H1 (cell line): ENCODE measurements around the gene CBLC. TPM values are rescaled to one million over a fixed set of nuclear protein-coding genes. Genes with fewer than 3 reads are reported as not detected.

ENCODE experiments used
- CTCF ChIA-PET: fragments of 300-600 bp; sonication (Branson Sonifier 250); formaldehyde crosslinking; loops from one replicate; lab custom pipeline; 2021; ENCODE audit not compliant: partially characterized antibody; lab: Charles Lee
- POLR2A ChIA-PET: fragments of 300-600 bp; sonication (Branson Sonifier 250); formaldehyde crosslinking; loops from one replicate; lab custom pipeline; 2021; ENCODE audit warnings: inconsistent platforms; ENCODE audit not compliant: partially characterized antibody; lab: Charles Lee
- DNase-seq, 2 experiments: peaks; one replicate each; pipeline versions ENCODE4 v3.0.0 to v3.0.0-alpha.2; 2010 to 2022; ENCODE audit warnings: low spot score in 2 of 2, low read depth in 1 of 2, mixed read lengths in 1 of 2
- FAIRE-seq: peaks from 2 replicates; lab custom pipeline; 2011; peaks lifted over from hg19 to GRCh38; lab: Jason Lieb, UNC
- H2AFZ ChIP-seq: 2 replicates; pipeline ENCODE4 v1.8.1; 2012; ENCODE audit warnings: low read length, inconsistent platforms
- H2AK5ac ChIP-seq: 2 replicates; pipeline ENCODE4 v1.6.1; 2013; ENCODE audit warnings: low read depth, low read length
- H2BK120ac ChIP-seq: replicated peaks from 2 replicates; pipeline ENCODE3; 2013; ENCODE audit warnings: low read depth, low read length, inconsistent platforms
- H2BK12ac ChIP-seq: 2 replicates; pipeline ENCODE4 v1.6.1; 2013; ENCODE audit warnings: low read depth, low read length
- H2BK15ac ChIP-seq: 2 replicates; pipeline ENCODE4 v1.6.1; 2013; ENCODE audit warnings: low read length
- H2BK20ac ChIP-seq: 2 replicates; pipeline ENCODE4 v1.6.1; 2013; ENCODE audit warnings: low read length
- H2BK5ac ChIP-seq: 2 replicates; pipeline ENCODE4 v1.6.1; 2013; ENCODE audit warnings: low read depth, low read length
- H3K14ac ChIP-seq: 2 replicates; pipeline ENCODE4 v1.6.1; 2013; ENCODE audit warnings: inconsistent platforms; ENCODE audit not compliant: insufficient read length
- H3K18ac ChIP-seq: 2 replicates; pipeline ENCODE4 v1.6.1; 2013; ENCODE audit warnings: low read length; ENCODE audit errors: extremely low read depth
- H3K23ac ChIP-seq: 2 replicates; pipeline ENCODE4 v1.6.1; 2013; ENCODE audit warnings: inconsistent platforms; ENCODE audit not compliant: insufficient read length
- H3K23me2 ChIP-seq: 2 replicates; pipeline ENCODE4 v1.6.1; 2013; ENCODE audit warnings: low read depth, low read length
- H3K27ac ChIP-seq: 2 replicates; pipeline ENCODE4 v1.6.1; 2011; ENCODE audit warnings: low read depth, low read length, inconsistent platforms
- H3K27me3 ChIP-seq, 4 experiments: replicated peaks in 1 of 4; 1 replicate in 1 of 4; 2 replicates in 3 of 4; pipeline versions ENCODE4 v1.6.1 to v1.8.1; 2011 to 2013; ENCODE audit warnings: low read length in 3 of 4, mild to moderate bottlenecking in 3 of 4, inconsistent platforms in 2 of 4, mixed read lengths in 2 of 4, moderate library complexity in 1 of 4; ENCODE audit not compliant: control insufficient read depth in 3 of 4, insufficient read depth in 3 of 4; ENCODE audit errors: extremely low read depth in 1 of 4
- H3K36me3 ChIP-seq, 4 experiments: 2 replicates each; pipeline versions ENCODE4 v1.6.1 to v1.8.1; 2011 to 2013; ENCODE audit warnings: mild to moderate bottlenecking in 4 of 4, low read length in 3 of 4, moderate library complexity in 2 of 4, control low read depth in 1 of 4, inconsistent platforms in 1 of 4; ENCODE audit not compliant: insufficient read depth in 4 of 4, control insufficient read depth in 2 of 4
- H3K4ac ChIP-seq: replicated peaks from 2 replicates; pipeline ENCODE3; 2013; ENCODE audit warnings: low read length, low read depth, mixed read lengths, inconsistent platforms; ENCODE audit not compliant: insufficient read length
- H3K4me1 ChIP-seq, 4 experiments: replicated peaks in 1 of 4; 1 replicate in 1 of 4; 2 replicates in 3 of 4; pipeline versions ENCODE4 v1.6.1 to v1.8.1; 2011 to 2013; ENCODE audit warnings: low read length in 3 of 4, inconsistent platforms in 2 of 4, mixed read lengths in 1 of 4; ENCODE audit not compliant: insufficient read depth in 4 of 4, control insufficient read depth in 3 of 4
- H3K4me2 ChIP-seq, 2 experiments: 2 replicates each; pipeline versions ENCODE4 v1.6.1 to v1.8.1; 2011 to 2013; ENCODE audit warnings: low read depth in 2 of 2, low read length in 2 of 2, control low read depth in 1 of 2, inconsistent platforms in 1 of 2, mild to moderate bottlenecking in 1 of 2; ENCODE audit not compliant: insufficient read depth in 1 of 2
- H3K4me3 ChIP-seq, 4 experiments: fragments of 200-600, 300-600 bp in 1 of 4; sonication (generic), shearing (Covaris generic), sonication (Bioruptor Twin) in 1 of 4; 2 replicates each; pipeline versions ENCODE4 v1.5.1 to v1.8.1; 2011 to 2016; ENCODE audit warnings: low read length in 4 of 4, low read depth in 3 of 4, control low read depth in 2 of 4, inconsistent platforms in 2 of 4, mild to moderate bottlenecking in 2 of 4, mixed read lengths in 1 of 4, moderate library complexity in 1 of 4; ENCODE audit not compliant: insufficient read depth in 2 of 4; ENCODE audit errors: extremely low read depth in 1 of 4
- H3K56ac ChIP-seq: replicated peaks from 2 replicates; pipeline ENCODE3; 2013; ENCODE audit warnings: low read depth, mild to moderate bottlenecking, mixed read lengths, low read length, inconsistent platforms; ENCODE audit not compliant: insufficient read length
- H3K79me1 ChIP-seq: 2 replicates; pipeline ENCODE4 v1.6.1; 2013; ENCODE audit warnings: low read depth, low read length, control low read depth
- H3K79me2 ChIP-seq, 2 experiments: 2 replicates each; pipeline versions ENCODE4 v1.6.1 to v1.8.1; 2012 to 2013; ENCODE audit warnings: low read length in 2 of 2, mild to moderate bottlenecking in 2 of 2, inconsistent platforms in 1 of 2; ENCODE audit not compliant: insufficient read depth in 2 of 2, control insufficient read depth in 1 of 2
- H3K9ac ChIP-seq, 4 experiments: replicated peaks in 1 of 4; 1 replicate in 1 of 4; 2 replicates in 3 of 4; pipeline versions ENCODE4 v1.6.1 to v1.8.1; 2011 to 2013; ENCODE audit warnings: low read depth in 3 of 4, low read length in 3 of 4, control low read depth in 2 of 4, mild to moderate bottlenecking in 2 of 4, moderate library complexity in 2 of 4, inconsistent platforms in 1 of 4; ENCODE audit errors: extremely low read depth in 1 of 4
- H3K9me3 ChIP-seq, 2 experiments: 2 replicates each; pipeline versions ENCODE4 v1.6.1 to v1.8.1; 2012 to 2013; ENCODE audit warnings: mild to moderate bottlenecking in 2 of 2, moderate library complexity in 2 of 2, control low read depth in 1 of 2, inconsistent platforms in 1 of 2, low read depth in 1 of 2, low read length in 1 of 2, mixed read lengths in 1 of 2; ENCODE audit not compliant: insufficient read depth in 2 of 2
- H4K20me1 ChIP-seq, 2 experiments: replicated peaks in 1 of 2; 2 replicates each; pipeline versions ENCODE3 to v1.8.1; 2011 to 2013; ENCODE audit warnings: inconsistent platforms in 2 of 2, low read length in 2 of 2, mild to moderate bottlenecking in 1 of 2; ENCODE audit not compliant: insufficient read depth in 2 of 2, control insufficient read depth in 1 of 2
- H4K5ac ChIP-seq: 2 replicates; pipeline ENCODE4 v1.6.1; 2013; ENCODE audit warnings: low read length, low read depth, mixed read lengths, inconsistent platforms; ENCODE audit not compliant: insufficient read length
- H4K8ac ChIP-seq: 2 replicates; pipeline ENCODE4 v1.8.0; 2013; ENCODE audit warnings: mild to moderate bottlenecking, moderate library complexity, low read length, inconsistent platforms; ENCODE audit not compliant: insufficient read depth; ENCODE audit errors: extremely low read depth
- H4K91ac ChIP-seq: replicated peaks from 2 replicates; pipeline ENCODE3; 2013; ENCODE audit warnings: low read length, mixed read lengths, inconsistent platforms; ENCODE audit not compliant: insufficient read length
- CTCF ChIP-seq, 3 experiments: IDR thresholded peaks; 1 replicate in 2 of 3; 2 replicates in 1 of 3; pipeline versions ENCODE4 v1.5.1 to v1.6.1; 2011; ENCODE audit warnings: low read length in 3 of 3, mild to moderate bottlenecking in 3 of 3, inconsistent platforms in 2 of 3, low read depth in 1 of 3, moderate library complexity in 1 of 3; ENCODE audit not compliant: insufficient read depth in 1 of 3; ENCODE audit errors: control extremely low read depth in 1 of 3
- MAFK ChIP-seq: IDR thresholded peaks from 2 replicates; pipeline ENCODE4 v1.6.1; 2012; ENCODE audit warnings: low read depth, mild to moderate bottlenecking, improper control_type of control experiment, low read length
- PHF8 ChIP-seq: fragments of 200-600 bp; sonication (generic); conservative IDR thresholded peaks from 2 replicates; pipeline ENCODE4 v1.7.1; 2012; ENCODE audit warnings: low read depth, mild to moderate bottlenecking, inconsistent platforms, low read length, moderate library complexity
- POU5F1 ChIP-seq: IDR thresholded peaks from 2 replicates; pipeline ENCODE4 v1.6.1; 2011; ENCODE audit warnings: low read depth, mild to moderate bottlenecking, low read length, moderate library complexity
- SP1 ChIP-seq: IDR thresholded peaks from 2 replicates; pipeline ENCODE4 v1.6.1; 2011; ENCODE audit warnings: low read depth, low read length
- WGBS, 2 experiments: shearing (Covaris generic) in 1 of 2; methylation state at CpG; one replicate each; pipeline versions ENCODE4 v1.1.6 to v1.1.7; 2013 to 2015; ENCODE audit warnings: low lambda C conversion rate in 2 of 2, mixed read lengths in 2 of 2, inconsistent platforms in 1 of 2, low coverage in 1 of 2, missing lambda C conversion rate in 1 of 2; ENCODE audit not compliant: insufficient replicate concordance in 2 of 2, insufficient coverage in 1 of 2, insufficient read length in 1 of 2; ENCODE audit errors: extremely low coverage in 1 of 2, missing lambda C conversion rate in 1 of 2; 5-methylcytosine and 5-hydroxymethylcytosine counted together
- polyA plus RNA-seq, 7 experiments: library from polyadenylated mRNA; depleted of rRNA in 3 of 7; stranded (reverse) in 5 of 7; unstranded in 2 of 7; fragments of >200 nt in 5 of 7; fragments of 200-250 nt in 2 of 7; gene quantifications; 1 replicate in 5 of 7; 2 replicates in 1 of 7; 4 replicates in 1 of 7; pipeline versions ENCODE4 v1.2.1 to v1.2.3, GENCODE V29; 2011 to 2013; ENCODE audit warnings: missing spikeins in 2 of 7, mixed read lengths in 2 of 7
- total RNA-seq: library from RNA; stranded (reverse); fragmentation: NEBNext Ultra II Directional; extraction: Animal tissue kit (Norgen Biotek cat#: 25700); gene quantifications from 2 replicates; pipeline ENCODE4 v1.2.1, GENCODE V29; 2021

CBLC gene
- total and polyA plus RNA-seq, 2 of the 8 experiments (the other 6 are each of a cell fraction or from before 2014, with no cell fraction given), result 17.4 to 35.7 TPM

- Histone ChIP-seq H3K4me1 (peaks cover 0 to 4% (median 2%) of the 10 kb centered on the region in 4 experiments; a peak in 4 of 7 replicates), H3K23ac (no peak overlapping the region), H3K79me2 (no peaks in the 10 kb centered on the region), H4K20me1 (no peaks in the 10 kb centered on the region), H4K91ac (no peak overlapping the region), H2AK5ac (no peak overlapping the region), H2BK12ac (no peak overlapping the region), H3K36me3 (no peaks in the 10 kb centered on the region), H2AFZ (no peak overlapping the region), H3K9ac (no peak overlapping the region), H3K23me2 (no peaks in the 10 kb centered on the region; the same call in 1 of the 2 replicates), H3K79me1 (no peaks in the 10 kb centered on the region), H3K27ac (no peak overlapping the region), H4K8ac (no peak overlapping the region)
- CTCF ChIA-PET, result interaction anchor here (0.6 to 9.4 kb wide), 12 partner anchors 8 to 1384 kb away, joined by 3 to 91 read pairs (median 4); no protein-coding TSS in a partner anchor
- no peak for FAIRE-seq
- TF ChIP-seq CTCF (IDR thresholded peaks at IDR 0.05; ENCODE audit: control extremely low read depth in 1 of 3, insufficient read depth in 1 of 3, low read depth in 1 of 3, low read length in 3 of 3) (peak; percentile 5 to 18 (median 14); a peak in 3 of 4 replicates), POU5F1 (no peak), MAFK (no peak), SP1 (no peak), PHF8 (no peak)
- TF ChIP-seq, all 59 proteins: peak for 1
- no peak overlapping the region for H2BK120ac ChIP-seq
- no peak overlapping the region for H2BK5ac ChIP-seq
- no peak overlapping the region for H3K56ac ChIP-seq
- no peaks in the 10 kb centered on the region for H3K9me3 ChIP-seq
- no peak overlapping the region for H4K5ac ChIP-seq
- H3K18ac ChIP-seq, result no peak overlapping the region
- 53% methylated on average over 3 of the region's 3 CpGs; no CpG with 5 or more reads in 1 of the 2 experiments for WGBS, 2 experiments
- H3K4me3 ChIP-seq, result no peak overlapping the region
- POLR2A ChIA-PET, result no interaction called here
- no peak overlapping the region for H3K14ac ChIP-seq
- H2BK15ac ChIP-seq, result no peak overlapping the region
- DNase-seq, result no peak
- no peak overlapping the region for H2BK20ac ChIP-seq
- H3K27me3 ChIP-seq, result peaks cover 0 to 5% (median 3%) of the 10 kb centered on the region in 4 experiments; a peak in 3 of 7 replicates
- no peak overlapping the region for H3K4me2 ChIP-seq
- H3K4ac ChIP-seq, result no peak overlapping the region
Observed at GRCh38 chr19:44740351-44740824, 37.3 kb upstream of the CBLC start.
